GM23338 (cell line): ENCODE results near the gene TMEM141. TPM values are rescaled to one million over a fixed set of nuclear protein-coding genes. Genes with fewer than 3 reads are reported as not detected.

Source experiments
- ATAC-seq: fragments of 200-7000 bp; cut with Tn5 transposase; 3 replicates; pipeline ENCODE4 v1.9.1; 2020
- DNase-seq: peaks from one replicate; pipeline ENCODE4 v3.0.0-alpha.2; 2015; ENCODE audit warnings: low spot score
- H2AFZ ChIP-seq: fragments of 200-600 bp; sonication (generic); 2 replicates; pipeline ENCODE4 v1.8.0; 2016; ENCODE audit warnings: antibody characterized with exemption, mild to moderate bottlenecking, moderate library complexity
- H3F3A ChIP-seq: fragments of 200-600 bp; sonication (generic); replicated peaks from 2 replicates; pipeline ENCODE4 v1.8.0; 2017; ENCODE audit warnings: antibody characterized with exemption, mixed run types, low read depth
- H3K27ac ChIP-seq: fragments of 200-600 bp; sonication (generic); 2 replicates; pipeline ENCODE4 v1.6.1; 2016; ENCODE audit warnings: low read depth
- H3K27me3 ChIP-seq: fragments of 200-600 bp; sonication (generic); 2 replicates; pipeline ENCODE4 v1.8.0; 2016; ENCODE audit warnings: mild to moderate bottlenecking, mixed run types, moderate library complexity; ENCODE audit not compliant: insufficient read depth
- H3K36me3 ChIP-seq: fragments of 200-600 bp; sonication (generic); 2 replicates; pipeline ENCODE4 v1.8.0; 2016; ENCODE audit warnings: mild to moderate bottlenecking; ENCODE audit not compliant: insufficient read depth
- H3K4me1 ChIP-seq: fragments of 200-600 bp; sonication (generic); 2 replicates; pipeline ENCODE4 v1.8.0; 2016; ENCODE audit warnings: mild to moderate bottlenecking, moderate library complexity; ENCODE audit not compliant: insufficient read depth
- H3K4me2 ChIP-seq: fragments of 200-600 bp; sonication (generic); 2 replicates; pipeline ENCODE4 v1.7.1; 2017; ENCODE audit warnings: mixed run types
- H3K4me3 ChIP-seq: fragments of 200-600 bp; sonication (generic); 2 replicates; pipeline ENCODE4 v1.6.1; 2016; ENCODE audit warnings: mixed run types
- H3K79me2 ChIP-seq: fragments of 200-600 bp; sonication (generic); replicated peaks from 2 replicates; pipeline ENCODE4 v1.8.0; 2017; ENCODE audit warnings: mild to moderate bottlenecking; ENCODE audit not compliant: insufficient read depth
- H3K9me2 ChIP-seq: fragments of 200-600 bp; sonication (generic); 2 replicates; pipeline ENCODE4 v1.8.0; 2017; ENCODE audit not compliant: insufficient read depth
- H4K20me1 ChIP-seq: fragments of 200-600 bp; sonication (generic); replicated peaks from 2 replicates; pipeline ENCODE4 v1.8.0; 2017; ENCODE audit warnings: mild to moderate bottlenecking; ENCODE audit not compliant: insufficient read depth
- H3K27ac Mint-ChIP-seq: 2 replicates; pipeline ENCODE4 v1.8.0; 2020; ENCODE audit warnings: inconsistent platforms, mild to moderate bottlenecking, moderate library complexity, mixed read lengths
- H3K27me3 Mint-ChIP-seq: 3 replicates; pipeline ENCODE4 v1.8.0; 2022; ENCODE audit warnings: low read depth, mild to moderate bottlenecking, moderate library complexity, mixed read lengths, inconsistent platforms; ENCODE audit not compliant: insufficient read depth, poor library complexity
- H3K36me3 Mint-ChIP-seq: 3 replicates; pipeline ENCODE4 v1.8.0; 2021; ENCODE audit warnings: low read depth, mild to moderate bottlenecking, inconsistent platforms, moderate library complexity, mixed read lengths
- H3K4me1 Mint-ChIP-seq: 3 replicates; pipeline ENCODE4 v1.8.0; 2020; ENCODE audit warnings: mild to moderate bottlenecking, inconsistent platforms, mixed read lengths
- H3K4me3 Mint-ChIP-seq: 3 replicates; pipeline ENCODE4 v1.8.0; 2021; ENCODE audit warnings: moderate library complexity, mild to moderate bottlenecking, inconsistent platforms, mixed read lengths
- H3K9me3 Mint-ChIP-seq: 3 replicates; pipeline ENCODE4 v1.8.0; 2020; ENCODE audit warnings: moderate library complexity, mild to moderate bottlenecking, inconsistent platforms, mixed read lengths
- CREB1 ChIP-seq: fragments of 250-450 bp; sonication (Bioruptor Pico); IDR thresholded peaks from 2 replicates; pipeline ENCODE4 v1.5.0; 2020; ENCODE audit warnings: low read depth, mild to moderate bottlenecking, moderate library complexity
- CTCF ChIP-seq, 2 experiments: fragments of 200-600 bp in 1 of 2; sonication (generic) in 1 of 2; conservative IDR thresholded peaks; 2 replicates each; pipeline versions ENCODE4 v1.5.1 to v1.6.1; 2016 to 2017; ENCODE audit warnings: antibody characterized with exemption in 2 of 2, low read depth in 2 of 2, mild to moderate bottlenecking in 2 of 2, moderate library complexity in 1 of 2
- ETS1 ChIP-seq: IDR thresholded peaks from 2 replicates; pipeline ENCODE4 v1.6.1; 2016; ENCODE audit warnings: antibody characterized with exemption
- EZH2 ChIP-seq: fragments of 200-600 bp; sonication (generic); IDR thresholded peaks from one replicate; pipeline ENCODE4 v1.8.0; 2017; ENCODE audit warnings: antibody characterized with exemption, mild to moderate bottlenecking, low read depth; ENCODE audit not compliant: unreplicated experiment
- REST ChIP-seq: IDR thresholded peaks from one replicate; pipeline ENCODE4 v1.6.1; 2018; ENCODE audit warnings: antibody characterized with exemption; ENCODE audit not compliant: unreplicated experiment
- STAT1 ChIP-seq: IDR thresholded peaks from one replicate; pipeline ENCODE4 v1.6.1; 2016; ENCODE audit warnings: antibody characterized with exemption; ENCODE audit not compliant: unreplicated experiment
- polyA plus RNA-seq: library from polyadenylated mRNA; unstranded; fragments of >200 nt; fragmentation: Nextera tagmentation; extraction: Ambion mirVana; gene quantifications from 2 replicates; pipeline ENCODE4 v1.2.1, GENCODE V29; 2016
- total RNA-seq: library from RNA; depleted of rRNA; stranded (reverse); fragments of >200 nt; shearing (Covaris generic); gene quantifications from 2 replicates; pipeline ENCODE4 v1.2.3, GENCODE V29; 2014

TMEM141 gene
- total and polyA plus RNA-seq, 2 experiments from 2014 or later: 71.4 to 90.5 TPM

GRCh38 chr9:136791516-136792276, 552 bp downstream of the TMEM141 start:
- Histone ChIP-seq H3K79me2 (0 out of 2 replicates have a peak, but pooled peaks cover 4% of the 10 kb centered on the region), H3K27me3 (no peaks in the 10 kb centered on the region), H3K4me2 (peak overlapping the region; percentile 88), H3K9me2 (no peaks in the 10 kb centered on the region), H3K27ac (0 out of 2 replicates have a peak overlapping the region, but pooled peaks have one; percentile 26), H2AFZ (peak overlapping the region; percentile 86; the same call in 1 of the 2 replicates), H3K4me3 (peak overlapping the region; percentile 91), H4K20me1 (peaks cover 14% of the 10 kb centered on the region), H3K4me1 (peaks cover 12% of the 10 kb centered on the region), H3K36me3 (no peaks in the 10 kb centered on the region), H3F3A (0 out of 2 replicates have a peak, but pooled peaks cover 6% of the 10 kb centered on the region)
- Mint-ChIP-seq H3K27ac (peak overlapping the region; percentile 94), H3K9me3 (no peaks in the 10 kb centered on the region), H3K4me3 (peak overlapping the region; percentile 84), H3K4me1 (peaks cover 26% of the 10 kb centered on the region), H3K27me3 (peaks cover 17% of the 10 kb centered on the region), H3K36me3 (peaks cover 8% of the 10 kb centered on the region; the same call in 2 of the 3 replicates)
- TF ChIP-seq CTCF (conservative IDR thresholded peaks at IDR 0.05; ENCODE audit: low read depth in 2 of 2) (peak; percentile 88 to 95), CREB1 (peak; percentile 44), ETS1 (no peak)
- ATAC-seq: peak; percentile 70
- peak; percentile 88 for DNase-seq

GRCh38 chr9:136792321-136793085, 1.4 kb downstream of the TMEM141 start:
- H3K4me2 ChIP-seq: peak overlapping the region; percentile 88; the same call in 1 of the 2 replicates
- no peak overlapping the region for H3K27ac ChIP-seq
- H3K4me3 ChIP-seq: no peak overlapping the region
- no peaks in the 10 kb centered on the region for H3K9me3 Mint-ChIP-seq
- 0 out of 2 replicates have a peak overlapping the region, but pooled peaks have one; percentile 36 for H3K27ac Mint-ChIP-seq
- H3K9me2 ChIP-seq: no peaks in the 10 kb centered on the region
- peaks cover 13% of the 10 kb centered on the region for H3K4me1 ChIP-seq
- peaks cover 20% of the 10 kb centered on the region for H3K27me3 Mint-ChIP-seq
- no peaks in the 10 kb centered on the region for H3K36me3 ChIP-seq
- ATAC-seq (no peak), DNase-seq (no peak)
- peak overlapping the region; percentile 84 for H3K4me3 Mint-ChIP-seq
- no peaks in the 10 kb centered on the region for H3K27me3 ChIP-seq
- H2AFZ ChIP-seq: no peak overlapping the region
- H3K79me2 ChIP-seq: 0 out of 2 replicates have a peak, but pooled peaks cover 4% of the 10 kb centered on the region
- H4K20me1 ChIP-seq: peaks cover 14% of the 10 kb centered on the region
- H3F3A ChIP-seq: 0 out of 2 replicates have a peak, but pooled peaks cover 6% of the 10 kb centered on the region
- H3K36me3 Mint-ChIP-seq: peaks cover 8% of the 10 kb centered on the region; the same call in 2 of the 3 replicates
- peaks cover 33% of the 10 kb centered on the region for H3K4me1 Mint-ChIP-seq
- TF ChIP-seq REST (no peak), EZH2 (no peak), STAT1 (no peak), CTCF (conservative IDR thresholded peaks at IDR 0.05; ENCODE audit: low read depth in 2 of 2) (no peak)
